Measurements from ENCODE around the gene FCER1A. TPM values are rescaled to one million over a fixed set of nuclear protein-coding genes. Genes with fewer than 3 reads are reported as not detected.

Gene FCER1A
- polyA plus RNA-seq, 1 experiment, result not detected

DNA sequence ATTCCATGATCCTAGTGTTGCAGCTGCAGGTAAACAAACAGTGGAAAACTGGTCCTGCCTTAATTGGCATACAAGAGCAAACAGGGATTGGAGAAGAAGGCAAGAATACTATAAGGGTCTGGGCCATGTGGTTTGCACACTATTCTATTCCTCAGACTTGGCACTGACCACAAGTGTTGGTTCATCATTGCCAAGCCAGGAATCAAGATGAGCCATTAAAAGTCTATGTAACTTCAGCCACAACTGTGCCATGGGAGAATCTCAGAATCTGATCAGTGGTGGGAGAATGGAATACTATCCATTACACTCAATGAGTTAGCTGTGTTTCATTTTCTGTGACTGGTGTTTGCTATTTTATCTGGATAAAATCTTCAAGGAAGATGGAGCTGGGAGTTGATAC, 26.2 kb upstream of the FCER1A start:
- CTCF ChIA-PET, result no interaction called here
- no peak for DNase-seq (ENCODE audit: low read depth)
- POLR2A ChIA-PET, result no interaction called here
- no peaks in the 10 kb centered on the region for H3K36me3 ChIP-seq (ENCODE audit: control insufficient read depth, insufficient read depth, low read length)
- H3K4me3 ChIP-seq (ENCODE audit: low read depth, low read length), result no peak overlapping the region
- TF ChIP-seq, protein P1, sequence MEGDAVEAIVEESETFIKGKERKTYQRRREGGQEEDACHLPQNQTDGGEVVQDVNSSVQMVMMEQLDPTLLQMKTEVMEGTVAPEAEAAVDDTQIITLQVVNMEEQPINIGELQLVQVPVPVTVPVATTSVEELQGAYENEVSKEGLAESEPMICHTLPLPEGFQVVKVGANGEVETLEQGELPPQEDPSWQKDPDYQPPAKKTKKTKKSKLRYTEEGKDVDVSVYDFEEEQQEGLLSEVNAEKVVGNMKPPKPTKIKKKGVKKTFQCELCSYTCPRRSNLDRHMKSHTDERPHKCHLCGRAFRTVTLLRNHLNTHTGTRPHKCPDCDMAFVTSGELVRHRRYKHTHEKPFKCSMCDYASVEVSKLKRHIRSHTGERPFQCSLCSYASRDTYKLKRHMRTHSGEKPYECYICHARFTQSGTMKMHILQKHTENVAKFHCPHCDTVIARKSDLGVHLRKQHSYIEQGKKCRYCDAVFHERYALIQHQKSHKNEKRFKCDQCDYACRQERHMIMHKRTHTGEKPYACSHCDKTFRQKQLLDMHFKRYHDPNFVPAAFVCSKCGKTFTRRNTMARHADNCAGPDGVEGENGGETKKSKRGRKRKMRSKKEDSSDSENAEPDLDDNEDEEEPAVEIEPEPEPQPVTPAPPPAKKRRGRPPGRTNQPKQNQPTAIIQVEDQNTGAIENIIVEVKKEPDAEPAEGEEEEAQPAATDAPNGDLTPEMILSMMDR (IDR thresholded peaks at IDR 0.05; ENCODE audit: insufficient read depth, low read depth, low read length), result no peak
- no peaks in the 10 kb centered on the region for H3K27me3 ChIP-seq (ENCODE audit: control insufficient read depth, insufficient read depth, low read length)

- ChIA-PET POLR2A (no interaction called here), CTCF (no interaction called here)
- TF ChIP-seq, protein P1 (IDR thresholded peaks at IDR 0.05; ENCODE audit: insufficient read depth, low read depth, low read length), result no peak
- Histone ChIP-seq H3K4me3 (ENCODE audit: low read depth, low read length) (no peak overlapping the region), H3K27me3 (ENCODE audit: control insufficient read depth, insufficient read depth, low read length) (no peaks in the 10 kb centered on the region), H3K36me3 (ENCODE audit: control insufficient read depth, insufficient read depth, low read length) (no peaks in the 10 kb centered on the region)
- no peak for DNase-seq (ENCODE audit: low read depth)
These were observed 22.4 kb upstream of the FCER1A start for GRCh38 chr1:159279773-159280172.

DNA sequence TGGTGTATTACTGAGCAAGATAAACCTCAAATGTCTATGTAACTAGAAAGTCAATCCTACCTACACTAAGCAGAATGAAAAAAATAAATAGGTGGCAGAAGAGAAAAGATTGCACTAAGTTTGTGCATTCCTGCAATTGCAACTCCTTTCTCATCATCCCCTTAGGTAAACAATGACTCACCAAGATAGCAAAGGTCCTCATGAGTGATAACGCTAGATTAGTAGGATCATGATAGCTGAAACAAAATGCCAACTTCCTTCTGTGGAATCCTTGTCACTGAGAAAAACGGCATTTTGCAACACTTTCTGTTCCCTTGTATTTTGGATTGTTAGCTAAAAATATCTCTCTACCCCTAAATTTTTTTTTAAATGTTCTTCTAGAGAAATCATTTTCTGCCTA, 20.0 kb upstream of the FCER1A start:
- CTCF ChIA-PET, result interaction anchor here (0.7 kb wide), 1 partner anchor 284 kb away, joined by 3 read pairs; no protein-coding TSS in a partner anchor
- no peaks in the 10 kb centered on the region for H3K27me3 ChIP-seq (ENCODE audit: control insufficient read depth, insufficient read depth, low read length)
- TF ChIP-seq, protein P1 (IDR thresholded peaks at IDR 0.05; ENCODE audit: insufficient read depth, low read depth, low read length), result no peak
- DNase-seq (ENCODE audit: low read depth), result no peak
- no peak overlapping the region for H3K4me3 ChIP-seq (ENCODE audit: low read depth, low read length)
- no peaks in the 10 kb centered on the region for H3K36me3 ChIP-seq (ENCODE audit: control insufficient read depth, insufficient read depth, low read length)
- POLR2A ChIA-PET, result no interaction called here

DNA sequence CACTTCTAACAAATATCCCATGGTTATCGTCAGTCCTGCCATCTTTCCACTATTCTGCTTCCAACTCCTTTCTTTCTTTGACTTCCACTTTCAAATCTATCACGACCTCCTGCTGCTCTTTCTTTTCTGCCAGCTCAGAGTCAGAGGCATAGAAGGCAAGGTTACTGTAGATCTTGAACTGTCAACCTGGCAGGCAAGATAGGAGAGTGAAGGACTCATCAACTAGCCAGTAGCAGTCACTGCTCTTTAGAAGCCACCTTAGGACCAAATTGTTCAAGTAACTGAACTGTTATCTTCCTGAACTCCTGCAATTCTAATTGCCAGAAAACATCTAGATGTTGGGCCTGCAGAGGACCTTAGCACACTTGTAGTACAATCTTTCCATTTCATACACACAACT, 13.1 kb upstream of the FCER1A start:
- ChIA-PET CTCF (no interaction called here), POLR2A (no interaction called here)
- H3K27me3 ChIP-seq (ENCODE audit: control insufficient read depth, insufficient read depth, low read length), result no peaks in the 10 kb centered on the region
- no peaks in the 10 kb centered on the region for H3K36me3 ChIP-seq (ENCODE audit: control insufficient read depth, insufficient read depth, low read length)
- no peak overlapping the region for H3K4me3 ChIP-seq (ENCODE audit: low read depth, low read length)
- TF ChIP-seq, protein P1 (IDR thresholded peaks at IDR 0.05; ENCODE audit: insufficient read depth, low read depth, low read length), result no peak
- no peak for DNase-seq (ENCODE audit: low read depth)

- Histone ChIP-seq H3K27me3 (ENCODE audit: control insufficient read depth, insufficient read depth, low read length) (no peaks in the 10 kb centered on the region), H3K36me3 (ENCODE audit: control insufficient read depth, insufficient read depth, low read length) (no peaks in the 10 kb centered on the region), H3K4me3 (ENCODE audit: low read depth, low read length) (no peak overlapping the region)
- ChIA-PET CTCF (no interaction called here), POLR2A (no interaction called here)
- TF ChIP-seq, protein P1 (IDR thresholded peaks at IDR 0.05; ENCODE audit: insufficient read depth, low read depth, low read length), result no peak
- no peak for DNase-seq (ENCODE audit: low read depth)
These were observed 10.7 kb upstream of the FCER1A start for GRCh38 chr1:159291424-159291823.

Data from BJ (cell line).